HG03103 (cell line): ENCODE results near the gene MCAM.

Source experiments
- ATAC-seq: cut with Tn5 transposase; IDR thresholded peaks from one replicate; pipeline ENCODE4 v1.9.1; 2021; ENCODE audit warnings: low read depth; ENCODE audit not compliant: unreplicated experiment

Gene MCAM

GRCh38 chr11:119267645-119268044 is 49.3 kb downstream of the MCAM start:
- no peak for ATAC-seq

GRCh38 chr11:119266517-119267255 is 50.2 kb downstream of the MCAM start:
- ATAC-seq, result no peak

- no peak for ATAC-seq
These were observed 50.9 kb downstream of the MCAM start for GRCh38 chr11:119266063-119266462.

GRCh38 chr11:119263352-119263940 is 53.5 kb downstream of the MCAM start:
- no peak for ATAC-seq

GRCh38 chr11:119262668-119263351 is 54.1 kb downstream of the MCAM start:
- ATAC-seq, result no peak

- no peak for ATAC-seq
These were observed 57.9 kb downstream of the MCAM start for GRCh38 chr11:119258983-119259382.
